Measurements from ENCODE around the gene BICDL2.

DNA sequence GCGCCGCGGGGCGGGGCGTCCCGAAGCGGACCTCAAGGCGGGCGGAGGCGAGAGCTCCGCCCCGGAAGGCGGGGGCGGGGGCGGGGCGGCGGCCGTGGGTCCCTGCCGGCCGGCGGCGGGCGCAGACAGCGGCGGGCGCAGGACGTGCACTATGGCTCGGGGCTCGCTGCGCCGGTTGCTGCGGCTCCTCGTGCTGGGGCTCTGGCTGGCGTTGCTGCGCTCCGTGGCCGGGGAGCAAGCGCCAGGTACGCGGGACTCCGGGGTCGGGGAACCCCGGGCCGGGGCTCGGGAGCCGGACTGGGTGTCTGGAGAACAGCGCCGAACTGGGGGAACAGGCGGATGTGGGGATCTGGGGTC is 16.5 kb downstream of the BICDL2 start, which contains the start of gene TNFRSF12A:
- TF ChIP-seq, protein P1, sequence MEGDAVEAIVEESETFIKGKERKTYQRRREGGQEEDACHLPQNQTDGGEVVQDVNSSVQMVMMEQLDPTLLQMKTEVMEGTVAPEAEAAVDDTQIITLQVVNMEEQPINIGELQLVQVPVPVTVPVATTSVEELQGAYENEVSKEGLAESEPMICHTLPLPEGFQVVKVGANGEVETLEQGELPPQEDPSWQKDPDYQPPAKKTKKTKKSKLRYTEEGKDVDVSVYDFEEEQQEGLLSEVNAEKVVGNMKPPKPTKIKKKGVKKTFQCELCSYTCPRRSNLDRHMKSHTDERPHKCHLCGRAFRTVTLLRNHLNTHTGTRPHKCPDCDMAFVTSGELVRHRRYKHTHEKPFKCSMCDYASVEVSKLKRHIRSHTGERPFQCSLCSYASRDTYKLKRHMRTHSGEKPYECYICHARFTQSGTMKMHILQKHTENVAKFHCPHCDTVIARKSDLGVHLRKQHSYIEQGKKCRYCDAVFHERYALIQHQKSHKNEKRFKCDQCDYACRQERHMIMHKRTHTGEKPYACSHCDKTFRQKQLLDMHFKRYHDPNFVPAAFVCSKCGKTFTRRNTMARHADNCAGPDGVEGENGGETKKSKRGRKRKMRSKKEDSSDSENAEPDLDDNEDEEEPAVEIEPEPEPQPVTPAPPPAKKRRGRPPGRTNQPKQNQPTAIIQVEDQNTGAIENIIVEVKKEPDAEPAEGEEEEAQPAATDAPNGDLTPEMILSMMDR (IDR thresholded peaks at IDR 0.05), result peak in 3 of 6 experiments; percentile 8 to 12 (median 9)
- peak; percentile 83 to 94 for TF ChIP-seq POLR2A (IDR thresholded peaks at IDR 0.05)
